DND-41 (cell line): ENCODE measurements around the gene DIO1.

Source experiments
- CTCF ChIP-seq: IDR thresholded peaks from 2 replicates; pipeline ENCODE4 v1.5.1; 2012; ENCODE audit warnings: borderline replicate concordance, low read length, moderate library complexity, mild to moderate bottlenecking; ENCODE audit not compliant: poor library complexity, severe bottlenecking; ENCODE audit errors: extremely low read depth
- EZH2 ChIP-seq: IDR thresholded peaks from 3 replicates; pipeline ENCODE4 v1.6.1; 2012; ENCODE audit warnings: borderline replicate concordance, low read depth, mild to moderate bottlenecking, moderate library complexity, low read length, inconsistent platforms; ENCODE audit not compliant: severe bottlenecking

GRCh38 chr1:53891678-53892077, 2.3 kb upstream of the DIO1 start:
- no peak for TF ChIP-seq EZH2
- no peak for TF ChIP-seq CTCF
